SK-N-SH (cell line): ENCODE data around the gene ZDHHC7. TPM values are rescaled to one million over a fixed set of nuclear protein-coding genes. Genes with fewer than 3 reads are reported as not detected.

Experiments
- CTCF ChIA-PET: fragments of 300-600, 350-600 bp; formaldehyde crosslinking; extraction: SDS; loops from one replicate; lab custom pipeline; 2021; lab: Yijun Ruan, JAX
- POLR2A ChIA-PET: fragments of 350-600 bp; sonication (Branson Sonifier 250); formaldehyde crosslinking; extraction: SDS; loops from one replicate; lab custom pipeline; 2020; ENCODE audit warnings: antibody characterized with exemption, inconsistent platforms; lab: Yijun Ruan, JAX
- DNase-seq: peaks from one replicate; pipeline ENCODE4 v3.0.0; 2012
- H2AFZ ChIP-seq: fragments of 200-600 bp; sonication (generic); 2 replicates; pipeline ENCODE4 v1.8.1; 2016; ENCODE audit warnings: antibody characterized with exemption, mild to moderate bottlenecking, low read depth
- H3F3A ChIP-seq: fragments of 200-600 bp; sonication (generic); replicated peaks from 2 replicates; pipeline ENCODE3; 2016; ENCODE audit warnings: antibody characterized with exemption, mild to moderate bottlenecking; ENCODE audit not compliant: insufficient read depth
- H3K27ac ChIP-seq, 2 experiments: fragments of 200-500 bp in 1 of 2; fragments of 200-600 bp in 1 of 2; sonication (Bioruptor generic) in 1 of 2; sonication (generic), shearing (Covaris generic) in 1 of 2; 2 replicates each; pipeline versions ENCODE4 v1.5.1 to v1.6.1; 2014 to 2016; ENCODE audit warnings: low read depth in 2 of 2, inconsistent platforms in 1 of 2, low read length in 1 of 2, mild to moderate bottlenecking in 1 of 2, mixed read lengths in 1 of 2
- H3K27me3 ChIP-seq: fragments of 200-600 bp; sonication (generic), shearing (Covaris generic); 2 replicates; pipeline ENCODE4 v1.6.1; 2016; ENCODE audit warnings: mixed run types; ENCODE audit not compliant: insufficient read depth
- H3K36me3 ChIP-seq, 2 experiments: fragments of 200-500 bp in 1 of 2; fragments of 200-600 bp in 1 of 2; sonication (Bioruptor generic) in 1 of 2; sonication (generic) in 1 of 2; replicated peaks in 1 of 2; 2 replicates each; pipeline versions ENCODE3 to v1.5.1; 2014 to 2016; ENCODE audit warnings: low read length in 1 of 2, mild to moderate bottlenecking in 1 of 2; ENCODE audit not compliant: insufficient read depth in 2 of 2, control insufficient read depth in 1 of 2
- H3K4me1 ChIP-seq, 2 experiments: fragments of 200-500 bp in 1 of 2; fragments of 200-600 bp in 1 of 2; sonication (Bioruptor generic) in 1 of 2; sonication (generic), shearing (Covaris generic) in 1 of 2; 2 replicates each; pipeline versions ENCODE4 v1.5.1 to v1.6.1; 2014 to 2016; ENCODE audit warnings: low read depth in 1 of 2, low read length in 1 of 2, mixed run types in 1 of 2; ENCODE audit not compliant: insufficient read depth in 2 of 2, control insufficient read depth in 1 of 2
- H3K4me2 ChIP-seq: fragments of 200-600 bp; sonication (generic), shearing (Covaris generic); 2 replicates; pipeline ENCODE4 v1.6.1; 2017; ENCODE audit warnings: mixed run types
- H3K4me3 ChIP-seq, 2 experiments: fragments of 200-500 bp in 1 of 2; fragments of 200-600 bp in 1 of 2; sonication (Bioruptor generic) in 1 of 2; sonication (generic), shearing (Covaris generic) in 1 of 2; 2 replicates each; pipeline versions ENCODE4 v1.5.1 to v1.8.1; 2014 to 2016; ENCODE audit warnings: low read depth in 2 of 2, inconsistent platforms in 1 of 2, low read length in 1 of 2, mild to moderate bottlenecking in 1 of 2, mixed read lengths in 1 of 2, moderate library complexity in 1 of 2
- H3K79me2 ChIP-seq: fragments of 200-600 bp; sonication (generic); 2 replicates; pipeline ENCODE4 v1.8.1; 2017; ENCODE audit warnings: mild to moderate bottlenecking; ENCODE audit not compliant: insufficient read depth
- H3K9ac ChIP-seq: fragments of 200-600 bp; sonication (generic); 2 replicates; pipeline ENCODE4 v1.6.1; 2017; ENCODE audit warnings: mixed run types
- H3K9me2 ChIP-seq: fragments of 200-600 bp; sonication (generic); 2 replicates; pipeline ENCODE4 v1.6.1; 2017; ENCODE audit warnings: mixed run types
- H3K9me3 ChIP-seq: fragments of 200-600 bp; sonication (generic); 2 replicates; pipeline ENCODE4 v1.6.1; 2017; ENCODE audit warnings: mixed run types, mild to moderate bottlenecking, moderate library complexity
- H4K20me1 ChIP-seq: fragments of 200-600 bp; sonication (generic); 2 replicates; pipeline ENCODE4 v1.6.1; 2017; ENCODE audit warnings: mild to moderate bottlenecking, mixed run types; ENCODE audit not compliant: insufficient read depth
- CHD2 ChIP-seq: fragments of 150-350 bp; IDR thresholded peaks from 2 replicates; pipeline ENCODE4 v1.6.1; 2018; ENCODE audit warnings: low read length; ENCODE audit not compliant: partially characterized antibody
- EP300 ChIP-seq, 2 experiments: IDR thresholded peaks; 2 replicates each; pipeline versions ENCODE4 v1.4.0 to v1.6.1; 2012; ENCODE audit warnings: borderline replicate concordance in 1 of 2, low read depth in 1 of 2, low read length in 1 of 2
- FOXJ3 ChIP-seq: sonication (generic); formaldehyde crosslinking; IDR thresholded peaks from 2 replicates; pipeline ENCODE4 v1.5.1; 2020; ENCODE audit warnings: mild to moderate bottlenecking, missing genetic modification reagents
- FOXM1 ChIP-seq: IDR thresholded peaks from 2 replicates; pipeline ENCODE4 v1.4.0; 2012; ENCODE audit warnings: low read depth, mild to moderate bottlenecking
- GABPA ChIP-seq: IDR thresholded peaks from 2 replicates; pipeline ENCODE4 v1.4.0; 2012; ENCODE audit warnings: low read depth, mild to moderate bottlenecking
- GATA2 ChIP-seq: sonication (generic); formaldehyde crosslinking; IDR thresholded peaks from 2 replicates; pipeline ENCODE4 v1.5.0; 2020; ENCODE audit warnings: mild to moderate bottlenecking, missing genetic modification reagents
- MEF2A ChIP-seq: IDR thresholded peaks from 2 replicates; pipeline ENCODE4 v1.4.0; 2012; ENCODE audit warnings: low read depth, borderline replicate concordance
- MXI1 ChIP-seq: IDR thresholded peaks from 2 replicates; pipeline ENCODE4 v1.6.1; 2012; ENCODE audit warnings: mild to moderate bottlenecking, low read depth, low read length, improper control_type of control experiment
- NRF1 ChIP-seq: IDR thresholded peaks from 2 replicates; pipeline ENCODE4 v1.6.1; 2012; ENCODE audit warnings: low read depth, mild to moderate bottlenecking, low read length
- RXRA ChIP-seq: IDR thresholded peaks from 2 replicates; pipeline ENCODE4 v1.4.0; 2012; ENCODE audit warnings: low read depth, mild to moderate bottlenecking, borderline replicate concordance
- TCF12 ChIP-seq: IDR thresholded peaks from 2 replicates; pipeline ENCODE4 v1.4.0; 2012
- TEAD4 ChIP-seq: IDR thresholded peaks from 2 replicates; pipeline ENCODE4 v1.4.0; 2012; ENCODE audit warnings: mild to moderate bottlenecking, borderline replicate concordance; ENCODE audit not compliant: insufficient read depth
- USF1 ChIP-seq: IDR thresholded peaks from 2 replicates; pipeline ENCODE4 v1.4.0; 2012; ENCODE audit warnings: low read depth, borderline replicate concordance
- ZBTB33 ChIP-seq: IDR thresholded peaks from 2 replicates; pipeline ENCODE4 v1.4.0; 2012; ENCODE audit warnings: low read depth, borderline replicate concordance
- WGBS: methylation state at CpG from one replicate; pipeline ENCODE4 v1.1.6; 2017; ENCODE audit warnings: low lambda C conversion rate; 5-methylcytosine and 5-hydroxymethylcytosine counted together
- polyA plus RNA-seq, 3 experiments: library from polyadenylated mRNA; depleted of rRNA; stranded (reverse); fragments of >200 nt; gene quantifications; 2 replicates each; pipeline ENCODE4 v1.2.3, GENCODE V29; 2012

ZDHHC7 gene
- polyA plus RNA-seq, 1 of the 3 experiments (the other 2 are of a cell fraction): 114 TPM

- TF ChIP-seq ZBTB33: no peak
- TF ChIP-seq EP300 (IDR thresholded peaks at IDR 0.05; ENCODE audit: borderline replicate concordance in 1 of 2, low read depth in 1 of 2, low read length in 1 of 2): no peak
- TF ChIP-seq USF1: no peak
Measured at GRCh38 chr16:84949772-84950436, 61.4 kb downstream of the ZDHHC7 start (continued).

- Histone ChIP-seq H3K9me2 (no peaks in the 10 kb centered on the region), H3K79me2 (no peaks in the 10 kb centered on the region), H4K20me1 (no peaks in the 10 kb centered on the region), H3F3A (peaks cover 10% of the 10 kb centered on the region), H3K36me3 (no peaks in the 10 kb centered on the region), H3K4me3 (no peak overlapping the region), H3K9ac (no peak overlapping the region), H3K27me3 (no peaks in the 10 kb centered on the region), H3K4me1 (peaks cover 4 to 14% of the 10 kb centered on the region in 2 experiments; a peak in 2 of 4 replicates), H2AFZ (no peak overlapping the region), H3K9me3 (no peaks in the 10 kb centered on the region), H3K4me2 (no peak overlapping the region), H3K27ac (no peak overlapping the region)
- DNase-seq: no peak
- CTCF ChIA-PET: interaction anchor here (1.4 to 9.5 kb wide), 3 partner anchors 19 to 223 kb away, joined by 6 to 182 read pairs (median 179); no protein-coding TSS in a partner anchor
- 67% methylated on average over 10 of the region's 10 CpGs for WGBS
- POLR2A ChIA-PET: no interaction called here
- TF ChIP-seq GABPA (no peak), CHD2 (no peak), NRF1 (no peak), TEAD4 (no peak), RXRA (no peak), EP300 (IDR thresholded peaks at IDR 0.05; ENCODE audit: borderline replicate concordance in 1 of 2, low read depth in 1 of 2, low read length in 1 of 2) (no peak), FOXM1 (no peak), GATA2 (no peak), TCF12 (no peak), FOXJ3 (no peak), MXI1 (no peak), MEF2A (no peak)
- TF ChIP-seq, all 33 proteins: peak for 0
Measured at GRCh38 chr16:84948851-84949610, 62.3 kb downstream of the ZDHHC7 start.
